Mesendoderm (in vitro differentiated cells): ENCODE results near the gene ACTN1.
"Not testable (repeated sequence)": the region's sequence is repeated elsewhere in the genome, so short reads cannot be mapped to it uniquely, and the experiment has no call there.

ENCODE experiments used
- DNase-seq: peaks from one replicate; pipeline ENCODE4 v3.0.0; 2013
- H2AK5ac ChIP-seq: 2 replicates; pipeline ENCODE4 v1.6.1; 2013; ENCODE audit warnings: low read length, inconsistent platforms
- H2BK120ac ChIP-seq: 2 replicates; pipeline ENCODE4 v1.6.1; 2013; ENCODE audit warnings: low read depth, mild to moderate bottlenecking, low read length, moderate library complexity, mixed read lengths
- H2BK15ac ChIP-seq: replicated peaks from 2 replicates; pipeline ENCODE4 v1.6.1; 2013; ENCODE audit warnings: low read depth, mild to moderate bottlenecking, moderate library complexity
- H2BK5ac ChIP-seq: 2 replicates; pipeline ENCODE4 v1.6.1; 2013; ENCODE audit warnings: low read length, inconsistent platforms
- H3K18ac ChIP-seq: 2 replicates; pipeline ENCODE4 v1.6.1; 2013; ENCODE audit warnings: mild to moderate bottlenecking, low read length, mixed read lengths
- H3K23ac ChIP-seq: one replicate; pipeline ENCODE4 v1.6.1; 2013; ENCODE audit warnings: low read length
- H3K27ac ChIP-seq: 2 replicates; pipeline ENCODE4 v1.5.1; 2013; ENCODE audit warnings: low read depth, mild to moderate bottlenecking, inconsistent platforms, low read length, moderate library complexity
- H3K27me3 ChIP-seq: 2 replicates; pipeline ENCODE4 v1.6.1; 2013; ENCODE audit warnings: low read length, control low read depth, mild to moderate bottlenecking, inconsistent platforms; ENCODE audit not compliant: insufficient read depth, poor library complexity
- H3K36me3 ChIP-seq: 2 replicates; pipeline ENCODE4 v1.6.1; 2013; ENCODE audit warnings: low read length, inconsistent platforms; ENCODE audit not compliant: control insufficient read depth, insufficient read depth
- H3K4ac ChIP-seq: one replicate; pipeline ENCODE4 v1.6.1; 2013; ENCODE audit warnings: low read depth, mild to moderate bottlenecking, low read length, moderate library complexity
- H3K4me1 ChIP-seq: 2 replicates; pipeline ENCODE4 v1.6.1; 2013; ENCODE audit warnings: low read depth, low read length, inconsistent platforms; ENCODE audit not compliant: control insufficient read depth
- H3K4me2 ChIP-seq: 2 replicates; pipeline ENCODE4 v1.6.1; 2013; ENCODE audit warnings: low read length
- H3K4me3 ChIP-seq: 2 replicates; pipeline ENCODE4 v1.5.1; 2013; ENCODE audit warnings: mild to moderate bottlenecking, low read length
- H3K56ac ChIP-seq: one replicate; pipeline ENCODE4 v1.6.1; 2013; ENCODE audit warnings: low read length
- H3K79me1 ChIP-seq: 2 replicates; pipeline ENCODE4 v1.6.1; 2013; ENCODE audit warnings: low read length, inconsistent platforms
- H3K79me2 ChIP-seq: 2 replicates; pipeline ENCODE4 v1.6.1; 2013; ENCODE audit warnings: mild to moderate bottlenecking, low read length; ENCODE audit not compliant: control insufficient read depth, insufficient read depth
- H3K9ac ChIP-seq: 2 replicates; pipeline ENCODE4 v1.6.1; 2013; ENCODE audit warnings: low read length, inconsistent platforms
- H4K5ac ChIP-seq: one replicate; pipeline ENCODE4 v1.6.1; 2013; ENCODE audit warnings: low read length
- H4K8ac ChIP-seq: one replicate; pipeline ENCODE4 v1.6.1; 2013; ENCODE audit warnings: low read depth, mild to moderate bottlenecking, control low read depth, low read length, moderate library complexity
- WGBS: extraction: QIAGEN DNeasy Blood & Tissue Kit; methylation state at CpG from one replicate; pipeline ENCODE4 v1.1.7; 2013; ENCODE audit warnings: low lambda C conversion rate, missing lambda C conversion rate; ENCODE audit not compliant: insufficient coverage; ENCODE audit errors: extremely low coverage; 5-methylcytosine and 5-hydroxymethylcytosine counted together

ACTN1 gene

GRCh38 chr14:68851078-68851477, 128.0 kb downstream of the ACTN1 start:
- H2BK120ac ChIP-seq = no peak overlapping the region
- no peak overlapping the region for H3K4me2 ChIP-seq
- WGBS = no CpG with 5 or more reads among the region's 5 CpGs
- H3K4ac ChIP-seq = no peak overlapping the region
- no peak overlapping the region for H2BK15ac ChIP-seq
- no peak overlapping the region for H3K56ac ChIP-seq
- no peak overlapping the region for H3K4me3 ChIP-seq
- H3K9ac ChIP-seq = no peak overlapping the region
- no peaks in the 10 kb centered on the region for H3K4me1 ChIP-seq
- H3K79me2 ChIP-seq = no peaks in the 10 kb centered on the region
- H3K36me3 ChIP-seq = no peaks in the 10 kb centered on the region
- no peak overlapping the region for H3K27ac ChIP-seq
- H3K27me3 ChIP-seq = no peaks in the 10 kb centered on the region
- DNase-seq = no peak
- H2AK5ac ChIP-seq = no peak overlapping the region
- no peak overlapping the region for H4K5ac ChIP-seq
- no peak overlapping the region for H3K18ac ChIP-seq
- H3K79me1 ChIP-seq = no peaks in the 10 kb centered on the region
- no peak overlapping the region for H2BK5ac ChIP-seq
- H4K8ac ChIP-seq = no peak overlapping the region
- H3K23ac ChIP-seq = no peak overlapping the region

- H2BK15ac ChIP-seq = no peak overlapping the region
- no CpG with 5 or more reads among the region's 3 CpGs for WGBS
- H3K36me3 ChIP-seq = no peaks in the 10 kb centered on the region
- no peak overlapping the region for H4K5ac ChIP-seq
- no peaks in the 10 kb centered on the region for H3K79me2 ChIP-seq
- no peaks in the 10 kb centered on the region for H3K79me1 ChIP-seq
- no peak overlapping the region for H2BK120ac ChIP-seq
- no peak overlapping the region for H3K4me3 ChIP-seq
- H3K4me1 ChIP-seq = no peaks in the 10 kb centered on the region
- H4K8ac ChIP-seq = no peak overlapping the region
- H2BK5ac ChIP-seq = no peak overlapping the region
- H3K4me2 ChIP-seq = no peak overlapping the region
- no peak overlapping the region for H3K56ac ChIP-seq
- no peak overlapping the region for H3K27ac ChIP-seq
- H3K9ac ChIP-seq = no peak overlapping the region
- no peak overlapping the region for H3K4ac ChIP-seq
- no peaks in the 10 kb centered on the region for H3K27me3 ChIP-seq
- H2AK5ac ChIP-seq = no peak overlapping the region
- H3K18ac ChIP-seq = no peak overlapping the region
- no peak for DNase-seq
- H3K23ac ChIP-seq = no peak overlapping the region
These were observed 129.7 kb downstream of the ACTN1 start for GRCh38 chr14:68849416-68849815.

- Histone ChIP-seq H2AK5ac (no peak overlapping the region), H3K4ac (no peak overlapping the region), H3K79me2 (no peaks in the 10 kb centered on the region), H2BK5ac (no peak overlapping the region), H2BK120ac (no peak overlapping the region), H4K5ac (no peak overlapping the region), H3K23ac (no peak overlapping the region), H3K4me1 (no peaks in the 10 kb centered on the region), H3K4me3 (no peak overlapping the region), H3K79me1 (no peaks in the 10 kb centered on the region), H3K36me3 (no peaks in the 10 kb centered on the region), H3K4me2 (no peak overlapping the region), H3K9ac (no peak overlapping the region), H3K27ac (no peak overlapping the region), H3K27me3 (no peaks in the 10 kb centered on the region), H3K18ac (no peak overlapping the region), H3K56ac (no peak overlapping the region), H4K8ac (no peak overlapping the region), H2BK15ac (no peak overlapping the region)
- WGBS = no CpG with 5 or more reads among the region's 1 CpG
- DNase-seq = no peak
These were observed 130.8 kb downstream of the ACTN1 start for GRCh38 chr14:68848253-68848652.

- H3K27me3 ChIP-seq, H3K9ac ChIP-seq: not testable (repeated sequence)
These were observed 131.5 kb downstream of the ACTN1 start for GRCh38 chr14:68847640-68848039.

GRCh38 chr14:68846466-68846865, 132.6 kb downstream of the ACTN1 start:
- no peak overlapping the region for H3K4me2 ChIP-seq
- H3K79me2 ChIP-seq = no peaks in the 10 kb centered on the region
- H4K5ac ChIP-seq = no peak overlapping the region
- H2BK120ac ChIP-seq = no peak overlapping the region
- no peak overlapping the region for H3K56ac ChIP-seq
- H2AK5ac ChIP-seq = no peak overlapping the region
- no peaks in the 10 kb centered on the region for H3K4me1 ChIP-seq
- no peak overlapping the region for H4K8ac ChIP-seq
- no peak overlapping the region for H3K23ac ChIP-seq
- no peak overlapping the region for H3K4me3 ChIP-seq
- no CpG with 5 or more reads among the region's 3 CpGs for WGBS
- no peak overlapping the region for H2BK5ac ChIP-seq
- H3K27me3 ChIP-seq = no peaks in the 10 kb centered on the region
- H3K79me1 ChIP-seq = no peaks in the 10 kb centered on the region
- no peak overlapping the region for H3K4ac ChIP-seq
- H3K9ac ChIP-seq = no peak overlapping the region
- H3K27ac ChIP-seq = no peak overlapping the region
- no peaks in the 10 kb centered on the region for H3K36me3 ChIP-seq
- H3K18ac ChIP-seq = no peak overlapping the region
- DNase-seq = no peak
- no peak overlapping the region for H2BK15ac ChIP-seq

More at GRCh38 chr14:68847640-68848039, 131.5 kb downstream of the ACTN1 start:
- H4K8ac ChIP-seq, DNase-seq, H3K4me2 ChIP-seq, H2AK5ac ChIP-seq, H2BK120ac ChIP-seq, H3K23ac ChIP-seq, H3K56ac ChIP-seq, H3K36me3 ChIP-seq, H3K4ac ChIP-seq, H3K4me3 ChIP-seq, H3K4me1 ChIP-seq, H3K27ac ChIP-seq, H4K5ac ChIP-seq, H2BK5ac ChIP-seq, H3K79me1 ChIP-seq, H3K79me2 ChIP-seq, H2BK15ac ChIP-seq, H3K18ac ChIP-seq: not testable (repeated sequence)
- no CpG with 5 or more reads among the region's 4 CpGs for WGBS

- H3K4me2 ChIP-seq = no peak overlapping the region
- H4K5ac ChIP-seq = no peak overlapping the region
- H3K4me1 ChIP-seq = no peaks in the 10 kb centered on the region
- no peak overlapping the region for H3K27ac ChIP-seq
- H3K18ac ChIP-seq = no peak overlapping the region
- no peaks in the 10 kb centered on the region for H3K27me3 ChIP-seq
- H3K56ac ChIP-seq = no peak overlapping the region
- no peak overlapping the region for H3K4me3 ChIP-seq
- no CpG with 5 or more reads among the region's 6 CpGs for WGBS
- H3K4ac ChIP-seq = no peak overlapping the region
- H4K8ac ChIP-seq = no peak overlapping the region
- H3K9ac ChIP-seq = no peak overlapping the region
- no peak for DNase-seq
- H3K79me1 ChIP-seq = no peaks in the 10 kb centered on the region
- no peak overlapping the region for H2BK120ac ChIP-seq
- H2AK5ac ChIP-seq = no peak overlapping the region
- no peak overlapping the region for H2BK15ac ChIP-seq
- no peaks in the 10 kb centered on the region for H3K79me2 ChIP-seq
- H3K36me3 ChIP-seq = no peaks in the 10 kb centered on the region
- H3K23ac ChIP-seq = no peak overlapping the region
- no peak overlapping the region for H2BK5ac ChIP-seq
These were observed 134.9 kb downstream of the ACTN1 start for GRCh38 chr14:68844210-68844545.
